Erythroblast (primary cell): ENCODE data around the gene PDE5A.

Experiments
- GATA1 ChIP-seq: IDR thresholded peaks from 2 replicates; pipeline ENCODE4 v1.6.1; 2011; ENCODE audit warnings: low read depth, mild to moderate bottlenecking, control low read depth, low read length, moderate library complexity
- POLR2A ChIP-seq: IDR thresholded peaks from 2 replicates; pipeline ENCODE4 v1.6.1; 2011; ENCODE audit warnings: mild to moderate bottlenecking, low read length

GRCh38 chr4:119629142-119629471 is 503 bp upstream of the PDE5A start:
- TF ChIP-seq POLR2A (no peak), GATA1 (no peak)
